Transverse colon (tissue), 3 donors: Measurements from ENCODE around the gene TYW1.
"Not testable (repeated sequence)": the region's sequence is repeated elsewhere in the genome, so short reads cannot be mapped to it uniquely, and the experiment has no call there.

Source experiments
- CTCF ChIP-seq, 5 experiments: fragments of 200-600 bp in 3 of 5; fragments of 450-650 bp in 2 of 5; sonication (generic) in 3 of 5; IDR thresholded peaks; 1 replicate in 2 of 5; 2 replicates in 3 of 5; pipeline ENCODE4 v1.5.1; 2016 to 2017; ENCODE audit warnings: antibody characterized with exemption in 5 of 5, inconsistent platforms in 3 of 5, mild to moderate bottlenecking in 2 of 5, moderate library complexity in 1 of 5
- EP300 ChIP-seq: sonication (generic); formaldehyde crosslinking; IDR thresholded peaks from one replicate; pipeline ENCODE4 v1.6.1; 2017; ENCODE audit warnings: antibody characterized with exemption, low read depth

- not testable (repeated sequence) for TF ChIP-seq EP300; CTCF (IDR thresholded peaks at IDR 0.05)
Measured at GRCh38 chr7:67031685-67032084, 35.1 kb downstream of the TYW1 start.
